Cortex of kidney (tissue), 1 donor: ENCODE results near the gene NBEA.
"Not testable (repeated sequence)": the region's sequence is repeated elsewhere in the genome, so short reads cannot be mapped to it uniquely, and the experiment has no call there.

ENCODE experiments used
- DNase-seq: peaks from one replicate; lab custom pipeline; 2025; lab: John Stamatoyannopoulos, UW

Gene NBEA

GRCh38 chr13:35669321-35669720, 727.3 kb downstream of the NBEA start:
- DNase-seq = no peak

GRCh38 chr13:35672611-35673010, 730.5 kb downstream of the NBEA start:
- DNase-seq = no peak

GRCh38 chr13:35675651-35676050, 733.6 kb downstream of the NBEA start:
- no peak for DNase-seq

GRCh38 chr13:35677863-35678262, 735.8 kb downstream of the NBEA start:
- DNase-seq = not testable (repeated sequence)

GRCh38 chr13:35681685-35682084, 739.6 kb downstream of the NBEA start:
- DNase-seq = no peak

- DNase-seq = no peak
These were observed 742.4 kb downstream of the NBEA start for GRCh38 chr13:35684432-35684831.

- no peak for DNase-seq
These were observed 745.3 kb downstream of the NBEA start for GRCh38 chr13:35687336-35687735.

GRCh38 chr13:35690581-35691207, 748.6 kb downstream of the NBEA start:
- no peak for DNase-seq

- DNase-seq = no peak
These were observed 751.2 kb downstream of the NBEA start for GRCh38 chr13:35693134-35693784.

- DNase-seq = no peak
These were observed 752.0 kb downstream of the NBEA start for GRCh38 chr13:35694031-35694430.

- DNase-seq = no peak
These were observed 752.7 kb downstream of the NBEA start for GRCh38 chr13:35694549-35695447.

GRCh38 chr13:35695448-35695770, 753.3 kb downstream of the NBEA start:
- no peak for DNase-seq

GRCh38 chr13:35697186-35697730, 755.2 kb downstream of the NBEA start:
- DNase-seq = no peak

- no peak for DNase-seq
These were observed 757.0 kb downstream of the NBEA start for GRCh38 chr13:35698911-35699576.

- DNase-seq = no peak
These were observed 757.9 kb downstream of the NBEA start for GRCh38 chr13:35699825-35700510.

- DNase-seq = no peak
These were observed 758.6 kb downstream of the NBEA start for GRCh38 chr13:35700671-35701070.

- DNase-seq = no peak
These were observed 760.2 kb downstream of the NBEA start for GRCh38 chr13:35702316-35702715.

- DNase-seq = no peak
These were observed 761.0 kb downstream of the NBEA start for GRCh38 chr13:35703061-35703460.

- DNase-seq = no peak
These were observed 762.3 kb downstream of the NBEA start for GRCh38 chr13:35704331-35704730.

- no peak for DNase-seq
These were observed 764.2 kb downstream of the NBEA start for GRCh38 chr13:35706281-35706680.

- no peak for DNase-seq
These were observed 764.7 kb downstream of the NBEA start for GRCh38 chr13:35706721-35707120.

GRCh38 chr13:35711909-35712308, 769.8 kb downstream of the NBEA start:
- DNase-seq = no peak
